ENCODE results near the gene NFYC.

DNA sequence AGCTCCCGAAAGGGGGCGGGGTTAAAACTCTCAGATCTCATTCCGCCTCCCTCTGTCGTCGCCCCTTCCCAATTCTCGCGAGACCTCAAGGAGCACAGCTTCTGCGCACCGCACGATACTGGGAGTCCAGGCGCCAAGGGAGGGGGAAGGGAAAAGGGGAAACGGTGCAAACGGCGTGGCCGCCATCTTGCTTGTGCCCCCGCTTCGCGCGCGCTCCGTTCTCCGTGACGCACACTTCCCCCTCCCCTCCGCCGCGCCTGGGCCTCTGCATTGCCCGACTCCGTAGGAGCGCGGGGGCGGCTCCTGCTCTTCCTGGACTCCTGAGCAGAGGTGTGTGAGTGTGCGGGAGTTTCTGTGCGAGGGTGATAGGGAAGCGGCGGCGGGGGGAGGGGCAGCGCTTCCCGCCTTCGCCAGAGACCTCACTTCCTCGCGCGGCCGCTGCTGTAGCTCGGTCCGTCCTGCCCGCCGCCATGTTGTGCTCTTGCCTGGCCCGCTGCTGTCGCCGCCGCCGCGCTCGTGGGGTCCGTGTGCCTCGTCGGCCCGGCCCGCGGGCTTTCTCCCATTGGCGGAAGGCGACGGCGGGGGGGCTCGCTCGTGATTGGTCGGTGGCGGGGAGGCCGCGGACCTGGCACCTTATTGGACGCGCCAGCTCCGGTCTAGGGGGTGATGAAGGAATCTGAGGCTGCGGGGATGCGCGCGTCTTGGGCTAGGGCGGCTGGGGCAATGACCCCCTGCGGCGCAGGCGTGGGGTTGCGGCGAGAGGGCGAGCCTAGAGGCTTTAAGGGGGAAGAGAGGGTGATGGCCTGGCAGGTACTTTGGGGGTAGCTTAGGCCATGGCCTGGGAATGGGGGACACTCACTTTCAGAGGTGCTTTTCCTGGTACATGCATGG lies at the start of gene NFYC:
- TF ChIP-seq CTCF (IDR thresholded peaks at IDR 0.05) (peak in 1 of 3 experiments; percentile 1), POLR2A (IDR thresholded peaks at IDR 0.05) (no peak)
